Prostate gland (tissue), 2 donors: ENCODE data around the gene ASCL2.

Experiments used
- CTCF ChIP-seq, 4 experiments: fragments of 200-600 bp in 2 of 4; fragments of 450-650 bp in 2 of 4; sonication (generic) in 2 of 4; IDR thresholded peaks; 1 replicate in 3 of 4; 2 replicates in 1 of 4; pipeline ENCODE4 v1.5.1; 2016 to 2019; ENCODE audit warnings: antibody characterized with exemption in 4 of 4, mild to moderate bottlenecking in 2 of 4, moderate library complexity in 2 of 4
- POLR2A ChIP-seq: fragments of 450-650 bp; IDR thresholded peaks from one replicate; pipeline ENCODE4 v1.6.1; 2016; ENCODE audit warnings: antibody characterized with exemption, mild to moderate bottlenecking
- POLR2AphosphoS5 ChIP-seq: sonication (generic); formaldehyde crosslinking; IDR thresholded peaks from one replicate; pipeline ENCODE4 v1.6.1; 2017; ENCODE audit warnings: antibody characterized with exemption

- TF ChIP-seq CTCF (IDR thresholded peaks at IDR 0.05) (no peak), POLR2A (no peak), POLR2AphosphoS5 (no peak)
Measured at GRCh38 chr11:2298131-2298794, 27.9 kb upstream of the ASCL2 start.
